Activated CD4-positive, alpha-beta T cell treated with anti-CD3 and anti-CD28 coated beads for 1 hour (primary cell): Measurements from ENCODE around the gene SPA17.

Experiments used
- DNase-seq: peaks from one replicate; pipeline ENCODE4 v3.0.0-alpha.2; 2020

SPA17 gene

DNA sequence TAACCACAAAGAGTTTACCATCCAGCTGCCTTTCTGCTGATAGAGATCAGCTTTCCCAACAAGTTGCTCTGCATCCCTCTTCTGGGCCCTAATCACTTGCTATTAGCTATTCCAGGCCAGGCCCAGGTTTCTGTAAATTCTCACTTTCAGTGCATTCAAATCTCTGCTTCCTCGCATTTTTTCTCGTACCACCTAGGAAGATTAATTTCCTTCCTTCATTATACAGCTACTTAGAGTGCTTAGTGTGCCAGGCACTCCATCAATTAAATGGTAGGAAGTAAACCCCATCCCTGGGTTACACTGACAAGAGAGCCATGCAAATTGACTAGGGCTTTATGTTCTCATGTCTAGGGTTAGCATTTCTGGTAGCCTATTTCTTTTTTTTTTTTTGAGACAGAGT lies 9.8 kb upstream of the SPA17 start:
- DNase-seq, result no peak

DNA sequence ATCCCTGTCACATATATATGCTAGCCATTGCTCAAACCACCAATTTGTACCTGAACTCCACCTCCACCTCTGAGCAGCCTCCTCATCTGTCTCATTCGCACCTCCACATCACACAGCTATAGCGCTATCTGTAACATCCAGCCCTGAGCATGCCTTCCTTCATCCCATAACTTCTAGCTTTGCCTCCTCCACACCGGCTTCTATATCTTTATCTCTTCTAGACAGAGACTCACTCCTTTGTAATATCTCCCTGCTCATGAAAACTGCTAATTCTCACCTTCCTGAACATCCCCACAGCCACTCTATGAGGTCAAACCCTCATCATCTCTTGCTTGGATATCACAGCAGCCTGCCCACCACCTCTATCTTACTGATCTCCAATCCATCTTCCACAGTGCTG lies 6.1 kb upstream of the SPA17 start:
- DNase-seq, result no peak

DNA sequence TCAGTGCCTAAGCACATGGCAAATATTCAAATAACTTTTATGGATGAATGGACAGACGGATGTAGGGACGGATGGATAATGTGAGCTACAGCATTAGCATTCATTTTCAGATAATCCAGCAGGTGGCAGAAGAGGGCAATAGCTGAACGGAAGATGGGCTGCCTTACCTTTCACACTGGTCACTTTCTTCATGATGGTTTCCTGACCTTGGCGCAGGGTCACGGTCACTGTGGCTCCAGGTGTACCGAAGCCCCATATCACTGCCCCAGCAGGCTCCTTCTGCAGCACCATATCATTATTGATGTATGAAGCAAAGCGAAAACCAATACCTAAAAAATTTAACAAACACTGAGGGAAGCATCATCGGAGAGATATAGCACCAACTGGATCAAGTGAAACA lies 4.5 kb upstream of the SPA17 start:
- DNase-seq, result no peak

DNA sequence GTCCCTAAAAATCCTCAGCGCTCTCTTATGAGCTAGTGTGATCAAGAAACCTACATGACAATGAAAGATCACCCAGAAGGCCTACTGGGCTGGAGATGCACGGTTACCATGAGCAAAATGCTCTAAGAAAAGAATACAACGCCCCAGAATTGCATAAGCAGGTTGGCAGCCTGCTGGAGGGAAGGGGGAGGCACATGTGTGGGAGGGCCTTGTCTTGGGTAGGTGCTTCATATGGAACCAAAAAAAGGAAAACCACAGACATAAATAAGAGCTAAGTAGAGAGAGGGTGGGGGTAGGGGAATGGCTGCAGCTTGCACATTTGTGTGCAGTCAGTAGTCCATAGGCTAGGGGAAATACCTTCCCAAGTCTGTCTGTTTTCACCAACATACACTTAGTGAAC lies 3.0 kb upstream of the SPA17 start:
- no peak for DNase-seq

DNA sequence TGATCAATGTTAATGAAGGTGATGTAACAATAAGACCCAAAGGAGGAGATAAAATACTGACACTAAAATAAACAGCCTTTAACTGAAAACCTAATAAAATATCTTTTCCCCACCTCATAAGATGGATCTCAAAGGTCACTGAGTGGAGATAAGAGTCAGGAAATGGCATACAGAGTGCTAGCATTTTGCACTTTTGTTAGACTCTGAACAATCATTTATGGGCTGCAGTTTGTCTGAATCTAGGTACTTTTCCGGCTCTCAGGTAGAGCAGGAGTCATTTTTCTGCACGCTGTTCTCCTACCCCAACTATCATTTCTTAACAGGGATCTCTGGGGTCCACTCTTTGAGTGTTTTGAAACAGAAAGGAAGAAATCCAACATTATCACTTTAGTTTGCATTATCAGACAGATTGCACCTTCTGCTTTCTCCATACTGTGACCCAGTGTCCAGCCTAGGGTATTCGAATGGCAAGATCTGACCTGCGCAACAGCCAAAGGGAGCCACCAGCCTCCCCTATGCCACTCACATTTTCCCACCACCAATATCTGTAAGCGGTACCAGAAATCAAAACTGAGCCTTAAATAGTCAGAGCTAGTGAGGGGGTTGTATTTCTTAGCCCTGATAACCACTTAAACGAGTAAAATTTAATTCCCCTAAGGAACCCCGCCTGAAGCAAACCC lies 1.0 kb upstream of the SPA17 start:
- DNase-seq, result no peak

DNA sequence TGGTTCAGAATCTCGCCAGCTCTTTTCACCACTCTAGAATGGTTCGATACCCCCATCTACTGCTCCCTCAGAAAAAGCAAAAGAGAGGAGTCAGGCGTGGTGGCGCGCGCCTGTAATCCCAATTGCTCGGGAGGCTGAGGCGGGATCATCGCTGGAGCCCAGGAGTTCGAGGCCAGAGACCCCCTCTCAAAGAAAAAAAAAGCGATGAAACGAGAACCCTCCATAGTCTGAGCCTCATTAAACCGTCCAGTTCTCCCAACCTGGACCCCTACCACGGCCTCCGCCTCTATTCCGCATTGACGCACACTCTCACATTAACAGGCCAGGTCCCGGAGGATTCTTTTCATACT lies 439 bp downstream of the SPA17 start:
- no peak for DNase-seq

DNA sequence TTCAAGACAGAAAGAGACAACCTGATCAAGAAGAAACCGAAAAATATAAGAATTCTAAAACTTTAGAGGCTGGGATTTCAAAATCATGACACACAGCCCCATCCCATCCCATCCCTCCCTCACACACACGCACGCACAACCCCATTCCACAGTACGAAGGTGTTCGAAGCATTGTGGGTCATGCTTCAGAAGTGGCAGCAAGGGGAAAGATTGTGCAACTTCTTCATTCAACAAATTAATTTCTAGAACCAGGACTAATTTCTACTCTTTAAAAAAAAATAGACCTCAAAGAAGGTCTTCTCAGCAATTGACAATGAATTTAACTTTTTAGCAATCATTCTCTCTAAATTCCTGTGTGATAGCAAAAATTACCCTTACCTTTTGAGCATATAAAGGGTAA lies 867 bp downstream of the SPA17 start:
- DNase-seq, result no peak

DNA sequence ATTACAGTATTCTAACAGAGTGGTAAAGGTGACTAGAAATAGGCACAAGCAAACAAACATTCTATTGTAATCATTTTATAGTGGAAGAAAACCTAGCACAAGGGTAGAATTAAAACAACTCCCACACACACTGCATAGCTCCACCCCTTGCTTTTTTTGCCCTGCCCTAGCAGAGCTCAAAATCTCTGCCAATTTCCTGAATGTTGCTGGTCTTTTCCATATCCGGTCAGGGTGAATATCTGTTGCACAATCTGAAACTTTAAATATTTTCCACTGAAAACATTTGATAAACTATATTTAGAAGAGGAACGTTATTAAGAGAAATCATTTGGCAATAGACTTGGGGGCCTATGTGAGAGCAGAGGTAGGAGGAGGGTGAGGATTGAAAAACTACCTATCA lies 2.7 kb downstream of the SPA17 start:
- no peak for DNase-seq

DNA sequence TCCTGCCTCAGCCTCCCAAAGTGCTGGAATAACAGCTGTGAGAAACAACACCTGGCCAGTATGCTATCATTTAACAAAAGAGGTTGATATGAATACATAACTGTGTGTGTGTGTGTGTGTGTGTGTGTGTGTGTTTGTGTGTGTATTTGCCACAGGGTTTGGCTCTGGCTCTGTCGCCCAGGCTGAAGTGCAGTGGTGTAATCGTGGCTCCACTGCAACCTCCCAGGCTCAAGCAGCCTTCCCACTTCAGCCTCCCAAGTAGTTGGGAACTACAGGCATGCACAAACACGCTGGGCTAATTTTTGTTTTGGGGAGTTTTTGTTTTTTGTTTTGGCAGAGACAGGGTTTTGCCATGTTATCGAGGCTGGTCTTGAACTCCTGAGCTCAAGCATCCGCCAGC lies 4.7 kb downstream of the SPA17 start:
- DNase-seq, result no peak

DNA sequence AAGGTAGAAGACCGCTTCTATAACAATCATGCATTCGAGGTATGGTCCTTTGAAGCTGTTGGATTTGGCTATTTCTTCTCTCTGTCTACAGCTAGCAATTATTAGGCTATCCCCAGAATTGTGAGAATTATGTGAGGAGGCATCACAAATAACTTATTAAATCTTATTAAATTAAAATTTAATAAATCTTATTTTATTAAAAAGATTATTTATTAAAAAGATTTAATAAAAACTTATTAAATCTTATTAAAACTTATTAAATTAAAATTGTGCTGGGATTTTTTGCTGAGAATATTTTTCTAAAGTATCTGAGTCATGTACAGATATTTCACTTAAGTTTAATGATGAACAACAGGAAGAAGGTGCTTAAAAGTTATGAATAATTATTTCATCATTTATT lies 7.7 kb downstream of the SPA17 start:
- DNase-seq, result no peak

DNA sequence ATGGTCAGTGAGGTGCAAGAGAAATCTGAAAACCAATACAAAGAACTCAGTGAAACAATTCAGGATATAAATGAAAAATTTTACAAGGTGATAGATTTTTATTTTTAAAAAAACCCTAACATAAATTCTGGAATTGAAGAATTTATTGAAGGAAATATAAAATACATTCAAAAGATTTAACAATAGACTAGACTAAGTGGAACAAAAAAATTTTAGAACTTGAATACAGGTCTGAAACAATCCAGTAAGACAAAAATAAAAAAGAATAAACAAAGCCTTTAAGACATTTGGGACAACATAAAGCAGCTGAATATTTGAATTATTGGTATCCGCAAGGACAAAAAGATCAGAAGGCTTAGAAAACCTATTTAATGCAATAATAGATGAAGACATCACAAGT lies 8.7 kb downstream of the SPA17 start:
- no peak for DNase-seq

DNA sequence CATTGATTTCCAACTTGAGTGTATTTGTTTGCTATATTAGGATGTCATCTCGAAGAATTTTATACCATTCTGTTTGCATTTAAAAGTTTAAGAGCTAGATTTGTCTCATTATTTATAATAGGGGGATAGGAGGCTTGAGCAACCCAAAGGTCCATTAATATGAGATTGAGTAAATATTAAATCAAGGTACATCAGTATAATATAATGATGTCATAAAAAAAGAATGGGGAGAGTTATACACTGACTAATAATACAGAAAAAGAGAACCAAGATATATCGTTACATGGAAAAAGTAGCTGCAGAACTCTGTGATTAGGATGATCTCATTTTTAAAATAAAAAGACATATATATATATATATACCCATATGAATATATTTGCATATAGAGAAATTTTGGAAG lies 19.4 kb downstream of the SPA17 start:
- DNase-seq, result no peak

DNA sequence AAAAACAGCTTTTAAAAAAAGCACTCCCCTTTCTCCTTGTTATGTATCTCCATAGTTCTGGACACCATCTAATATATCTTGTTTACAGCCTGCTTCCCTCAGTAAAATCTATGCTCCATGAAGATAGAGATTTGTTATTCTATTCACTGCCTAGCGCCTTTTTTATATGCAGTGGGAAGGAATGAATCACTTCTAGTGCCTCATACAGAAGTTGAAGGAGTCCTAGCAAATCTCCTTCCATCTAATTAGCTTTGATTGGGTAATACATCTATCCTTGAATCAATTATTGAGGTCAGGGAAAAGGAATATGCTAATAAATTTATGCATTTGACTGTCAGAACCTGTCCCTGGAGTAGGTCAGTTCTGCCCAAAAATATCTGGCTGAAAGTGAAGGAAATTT lies 25.8 kb downstream of the SPA17 start:
- DNase-seq, result no peak

DNA sequence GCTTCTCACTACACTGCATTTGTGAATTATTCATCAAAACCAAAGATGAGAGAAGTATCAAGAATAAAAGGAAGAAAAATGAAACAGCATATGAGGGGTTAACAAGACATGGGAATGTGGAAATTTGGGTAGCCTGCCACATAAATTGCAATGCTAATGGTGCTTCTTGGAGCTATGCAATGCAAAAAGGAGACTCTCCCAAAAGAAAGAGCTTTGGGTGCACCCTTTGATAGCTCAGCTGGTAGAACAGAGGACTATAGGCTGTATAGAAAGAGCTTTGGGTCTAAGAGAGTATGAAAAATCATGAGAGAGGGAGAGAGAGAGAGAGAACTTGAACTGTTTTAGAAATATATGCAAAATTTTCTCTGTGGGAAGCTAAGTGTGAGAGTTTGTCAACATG lies 26.3 kb downstream of the SPA17 start:
- no peak for DNase-seq

DNA sequence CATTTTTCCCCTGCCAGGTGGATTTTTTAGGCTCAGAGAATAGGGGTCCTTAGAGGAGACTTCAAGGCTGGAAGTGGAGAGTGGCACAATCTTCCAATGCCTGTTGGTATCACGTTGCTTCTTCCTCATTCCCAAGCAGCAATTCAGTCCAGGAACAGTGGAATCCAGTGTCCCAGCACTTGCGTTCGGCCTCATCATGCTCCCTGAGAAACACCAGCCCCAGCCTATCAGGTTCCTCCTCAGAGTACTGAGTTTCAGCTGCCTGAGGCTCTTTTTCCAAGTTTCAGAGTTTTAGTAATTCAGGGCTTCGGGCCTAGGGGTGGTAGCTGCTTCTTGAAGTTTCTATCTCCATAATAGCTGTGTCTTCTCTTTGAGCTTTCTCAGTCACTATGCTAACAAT lies 34.1 kb downstream of the SPA17 start:
- no peak for DNase-seq

DNA sequence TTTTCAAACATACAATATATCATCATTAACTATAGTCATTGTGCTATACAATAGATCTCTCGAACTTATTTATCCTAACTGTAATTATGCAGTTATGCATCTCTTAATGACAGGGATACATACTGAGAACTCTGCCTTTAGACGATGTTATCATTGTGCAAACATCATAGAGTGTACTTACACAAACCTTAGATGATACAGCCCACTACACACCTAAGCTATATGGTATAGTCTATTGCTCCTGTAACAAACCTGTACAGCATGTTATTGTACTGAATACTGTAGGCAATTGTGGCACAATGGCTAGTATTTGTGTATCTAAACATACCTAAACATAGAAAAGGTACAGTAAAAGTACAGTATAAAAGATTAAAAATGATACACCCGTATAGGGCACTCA lies 38.7 kb downstream of the SPA17 start:
- DNase-seq, result no peak

DNA sequence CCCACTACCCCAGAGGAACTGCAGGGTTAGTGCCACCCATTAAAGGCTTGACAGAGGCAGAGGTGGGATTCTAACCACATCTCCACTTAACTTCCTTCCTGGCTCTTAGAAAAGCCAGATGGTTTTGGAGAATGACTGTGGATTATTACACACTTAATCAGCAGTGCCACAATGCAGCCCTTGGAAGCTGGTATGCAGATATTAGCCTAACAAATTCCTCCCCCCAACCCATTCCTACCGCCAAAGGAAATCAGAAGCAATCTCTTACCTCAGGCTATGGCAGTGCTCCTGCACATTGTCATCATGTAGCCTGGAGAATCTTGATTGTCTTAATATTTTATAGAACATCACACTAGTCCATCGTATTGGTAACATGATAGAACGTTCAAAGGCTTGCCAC lies 42.9 kb downstream of the SPA17 start:
- no peak for DNase-seq

DNA sequence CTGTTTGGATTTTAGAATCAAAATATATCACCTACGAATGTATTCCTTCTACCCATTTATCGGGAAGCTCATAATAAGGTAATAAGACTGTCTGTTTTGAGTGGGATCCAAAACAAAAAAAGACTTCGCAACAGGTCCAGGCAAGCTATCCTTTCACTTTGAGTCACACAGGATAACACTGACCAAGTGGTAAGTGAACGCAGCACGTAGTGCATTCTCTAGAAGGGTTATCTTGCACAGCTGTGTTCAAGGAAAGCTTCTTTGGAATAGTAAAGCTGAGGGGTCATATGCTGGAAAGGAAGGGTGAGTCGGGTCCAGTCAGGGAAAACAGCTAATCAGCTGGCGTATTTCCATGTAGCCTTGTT lies 43.7 kb downstream of the SPA17 start:
- no peak for DNase-seq

DNA sequence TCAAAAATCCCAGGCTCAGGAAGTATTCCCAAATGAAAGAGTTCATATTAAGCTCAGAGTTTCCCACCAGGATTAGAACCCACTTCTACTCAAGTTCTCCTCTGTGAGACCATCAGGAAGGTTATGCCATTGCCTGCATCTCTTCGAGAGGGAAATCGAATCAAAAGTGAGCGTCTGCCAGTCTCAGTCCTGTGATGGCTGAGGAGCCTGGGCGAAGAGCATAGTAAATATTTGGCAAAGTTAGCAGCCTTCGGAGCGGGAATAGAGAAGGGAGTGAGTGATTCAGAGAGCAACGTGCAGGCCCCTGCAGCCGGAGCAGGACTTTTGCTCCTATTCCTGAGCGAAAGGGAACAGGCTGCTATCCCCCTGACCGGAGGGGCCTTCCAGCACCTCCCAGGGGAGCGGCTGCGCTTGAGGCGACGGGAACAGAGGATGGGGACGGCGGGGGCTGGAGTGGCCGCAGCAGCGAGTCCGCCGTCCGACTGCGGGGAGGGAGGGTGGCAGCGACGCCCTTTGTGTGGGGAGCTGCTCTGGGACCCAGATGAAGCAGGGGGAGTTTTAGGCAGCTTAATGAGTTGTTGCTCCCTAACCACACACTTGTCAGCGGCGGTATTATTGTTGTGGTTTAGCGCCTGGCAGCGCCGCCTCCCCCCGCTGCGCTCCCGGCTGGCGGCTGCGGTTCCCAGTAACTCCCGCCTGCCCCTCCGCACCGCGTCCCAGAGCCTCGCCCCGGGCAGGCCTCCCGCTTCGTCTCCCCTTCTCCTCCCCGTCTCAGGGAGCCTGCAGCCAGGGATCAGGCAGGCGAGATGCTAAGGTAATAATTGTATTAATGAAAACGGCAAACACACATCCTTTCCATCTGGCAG lies 44.3 kb downstream of the SPA17 start:
- no peak for DNase-seq

DNA sequence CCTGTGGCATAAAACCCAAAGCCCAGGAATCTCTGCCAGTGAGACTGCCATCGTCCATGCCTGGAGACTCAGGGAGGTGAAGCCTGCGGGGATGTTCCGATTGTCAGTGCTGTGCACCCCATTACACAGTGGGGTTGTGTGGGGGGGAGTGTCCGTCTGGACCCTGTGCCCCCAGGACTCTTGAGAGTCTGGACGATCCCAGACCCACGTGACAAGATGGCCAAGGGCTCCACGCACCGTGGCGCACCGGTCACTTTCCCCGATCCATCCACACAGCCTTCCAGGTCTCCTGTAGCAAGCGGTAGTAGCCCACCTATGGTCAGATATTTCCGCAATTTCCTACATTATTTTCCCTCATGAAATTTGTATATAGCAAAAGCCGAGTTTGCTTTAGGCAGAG lies 45.1 kb downstream of the SPA17 start:
- no peak for DNase-seq

DNA sequence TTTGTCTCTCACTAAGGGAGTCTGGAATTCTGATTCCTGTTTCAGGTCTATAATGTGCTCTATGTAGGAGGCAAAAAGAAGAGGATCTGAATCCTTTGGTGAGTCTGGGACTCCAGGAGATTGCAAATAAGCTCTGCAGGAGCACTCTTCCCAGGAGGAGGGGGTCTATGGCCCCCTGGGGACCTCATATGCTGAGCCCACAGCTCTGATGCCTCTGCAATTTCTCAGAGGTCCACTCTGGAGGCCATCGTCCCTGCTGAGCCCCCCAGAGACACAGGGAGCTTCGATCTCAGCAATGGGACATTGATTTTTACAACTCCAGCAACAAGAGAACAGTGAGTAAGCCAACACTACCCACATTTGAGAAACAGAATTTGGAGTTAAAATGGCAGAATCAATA lies 45.8 kb downstream of the SPA17 start:
- DNase-seq, result no peak

DNA sequence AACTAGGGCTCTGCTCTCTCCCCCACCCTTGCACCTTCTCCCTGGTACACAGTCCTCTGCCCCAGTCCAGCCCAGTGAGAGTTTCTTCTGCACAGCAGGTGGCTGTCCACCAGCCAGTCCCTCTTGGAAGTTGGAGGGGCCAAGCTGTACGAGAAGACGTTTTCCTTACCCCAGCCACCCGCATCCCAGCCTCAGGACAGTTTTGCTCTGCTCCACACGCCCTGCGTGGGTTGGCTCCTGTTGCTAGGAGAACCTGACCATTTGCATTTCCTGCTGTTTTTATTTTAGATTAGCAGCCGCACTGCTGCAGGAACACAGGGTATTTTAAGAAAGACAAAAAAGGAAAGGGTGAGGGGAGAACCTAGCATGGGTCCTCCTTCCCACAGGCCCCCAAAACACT lies 48.5 kb downstream of the SPA17 start:
- DNase-seq, result no peak

DNA sequence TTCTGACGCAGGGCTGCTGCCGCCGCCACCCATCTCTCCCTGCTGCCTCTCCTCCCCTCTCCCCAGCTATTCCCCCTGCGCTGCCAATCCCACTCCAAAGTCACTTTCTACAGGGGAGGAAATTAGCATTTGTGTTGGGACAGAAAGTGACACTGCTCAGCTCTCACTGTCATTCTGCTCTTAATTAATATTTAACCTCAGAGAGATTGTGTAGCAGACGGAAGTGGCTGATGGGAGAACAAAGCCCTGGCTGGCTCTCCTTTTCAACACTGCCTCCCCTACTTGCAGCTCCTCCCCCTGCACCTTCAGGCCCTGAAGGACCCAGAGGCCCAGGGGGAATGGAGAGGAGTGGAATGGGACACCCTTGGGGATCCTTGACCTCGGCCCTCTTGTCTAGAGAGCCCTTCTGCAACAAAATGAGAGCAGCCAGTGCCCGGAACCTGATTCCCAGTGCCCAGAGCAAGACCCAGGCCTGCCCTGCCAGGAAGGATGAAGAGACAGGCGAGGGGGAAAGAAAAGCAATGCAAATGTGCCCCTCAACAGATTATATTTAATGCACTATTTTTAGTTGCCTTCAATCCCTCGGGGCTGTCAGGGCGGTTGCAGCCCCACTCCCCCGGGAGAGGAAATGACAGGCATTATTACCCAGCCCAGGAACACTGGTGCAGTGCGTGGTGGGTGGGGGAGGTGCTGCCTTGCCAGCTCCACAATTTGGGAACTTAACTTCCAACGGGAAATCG lies 51.4 kb downstream of the SPA17 start:
- DNase-seq, result no peak

DNA sequence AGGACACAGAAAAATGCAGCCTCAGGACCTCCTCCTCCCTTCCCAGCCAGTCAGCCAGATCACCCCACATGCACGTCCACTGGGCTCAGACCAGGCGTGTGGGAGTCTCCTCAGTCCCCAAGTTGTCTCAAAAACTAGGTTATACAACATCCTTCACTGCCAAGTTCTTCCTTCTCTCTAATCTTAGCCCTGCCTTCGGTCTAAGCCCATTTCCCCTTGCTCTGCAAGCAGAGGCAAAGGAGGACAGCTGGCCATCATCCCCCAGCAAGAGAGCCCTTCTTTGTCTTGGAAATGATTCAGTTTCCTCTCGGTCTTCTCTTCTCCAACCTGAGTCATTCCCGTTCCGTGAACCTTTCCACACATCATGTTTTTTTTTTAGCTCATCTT lies 52.0 kb downstream of the SPA17 start:
- no peak for DNase-seq
